K562 (cell line): ENCODE results near the gene ACVR2B.

Source experiments
- EP300 ChIP-seq: IDR thresholded peaks from 2 replicates; pipeline ENCODE4 v1.6.1; 2012; ENCODE audit warnings: low read length, improper control_type of control experiment
- REST ChIP-seq, 2 experiments: fragments of 450-650 bp; formaldehyde crosslinking in 1 of 2; IDR thresholded peaks; 2 replicates each; pipeline versions ENCODE4 v1.4.0 to v1.6.1; 2014 to 2020; ENCODE audit warnings: mild to moderate bottlenecking in 2 of 2, borderline replicate concordance in 1 of 2, low read depth in 1 of 2
- USF2 ChIP-seq: sonication (generic); formaldehyde crosslinking; IDR thresholded peaks from 2 replicates; pipeline ENCODE4 v1.5.0; 2020; ENCODE audit warnings: missing genetic modification reagents
- ZBTB33 ChIP-seq: sonication (generic); formaldehyde crosslinking; IDR thresholded peaks from 2 replicates; pipeline ENCODE4 v1.8.1; 2023; ENCODE audit warnings: mild to moderate bottlenecking, missing genetic modification reagents
- ZC3H11A ChIP-seq: IDR thresholded peaks from 2 replicates; pipeline ENCODE4 v1.6.1; 2012; ENCODE audit warnings: low read depth, low read length, improper control_type of control experiment

- no peak for TF ChIP-seq ZBTB33 (CRISPR knock-in tag)
- no peak for TF ChIP-seq ZC3H11A
- no peak for TF ChIP-seq EP300
- TF ChIP-seq USF2 = no peak
- TF ChIP-seq REST (IDR thresholded peaks at IDR 0.05; ENCODE audit: borderline replicate concordance) = no peak
- TF ChIP-seq REST (CRISPR knock-in tag; IDR thresholded peaks at IDR 0.05; ENCODE audit: low read depth) = no peak
Measured at GRCh38 chr3:38404286-38404685, 49.4 kb upstream of the ACVR2B start.
